SK-N-SH treated with all-trans-retinoic acid at 6 μM for 48 hours (cell line): Measurements from ENCODE around the gene RASGRF2.

Experiments
- ARNTL ChIP-seq: fragments of 450-650 bp; formaldehyde crosslinking; IDR thresholded peaks from 2 replicates; pipeline ENCODE4 v1.5.0; 2020; ENCODE audit warnings: low read depth, mild to moderate bottlenecking, moderate library complexity, borderline replicate concordance
- PATZ1 ChIP-seq: fragments of 250-450 bp; sonication (Bioruptor Pico); IDR thresholded peaks from 2 replicates; pipeline ENCODE4 v1.8.0; 2020; ENCODE audit warnings: mild to moderate bottlenecking, moderate library complexity, borderline replicate concordance
- POU6F1 ChIP-seq: fragments of 250-450 bp; sonication (Bioruptor Pico); IDR thresholded peaks from 2 replicates; pipeline ENCODE4 v1.8.0; 2021; ENCODE audit warnings: low read depth, mild to moderate bottlenecking, moderate library complexity, borderline replicate concordance
- PPARA ChIP-seq: fragments of 250-450 bp; sonication (Bioruptor Pico); IDR thresholded peaks from 2 replicates; pipeline ENCODE4 v1.5.0; 2020; ENCODE audit warnings: mild to moderate bottlenecking, borderline replicate concordance
- RARB ChIP-seq: fragments of 250-450 bp; sonication (Bioruptor Pico); IDR thresholded peaks from 2 replicates; pipeline ENCODE4 v1.8.0; 2021; ENCODE audit warnings: mild to moderate bottlenecking, moderate library complexity
- TCF4 ChIP-seq: fragments of 250-450 bp; sonication (Bioruptor Pico); IDR thresholded peaks from 2 replicates; pipeline ENCODE4 v1.8.0; 2021; ENCODE audit warnings: mild to moderate bottlenecking, moderate library complexity, borderline replicate concordance
- TSHZ2 ChIP-seq: fragments of 250-450 bp; sonication (Bioruptor Pico); IDR thresholded peaks from 2 replicates; pipeline ENCODE4 v1.5.0; 2020; ENCODE audit warnings: mild to moderate bottlenecking, moderate library complexity
- ZFP3 ChIP-seq: fragments of 250-450 bp; sonication (Bioruptor Pico); IDR thresholded peaks from 2 replicates; pipeline ENCODE4 v1.5.0; 2020; ENCODE audit warnings: mild to moderate bottlenecking, moderate library complexity
- ZNF70 ChIP-seq: fragments of 450-650 bp; formaldehyde crosslinking; IDR thresholded peaks from 2 replicates; pipeline ENCODE4 v1.5.0; 2020; ENCODE audit warnings: mild to moderate bottlenecking, moderate library complexity
- ZNF8 ChIP-seq: fragments of 450-650 bp; formaldehyde crosslinking; IDR thresholded peaks from 2 replicates; pipeline ENCODE4 v1.5.0; 2020; ENCODE audit warnings: mild to moderate bottlenecking, moderate library complexity
- TF ChIP-seq, protein P1 (sequence below): fragments of 250-450 bp; sonication (Bioruptor Pico); IDR thresholded peaks from 2 replicates; pipeline ENCODE4 v1.5.1; 2020; ENCODE audit warnings: low read depth, mild to moderate bottlenecking, moderate library complexity

DNA sequence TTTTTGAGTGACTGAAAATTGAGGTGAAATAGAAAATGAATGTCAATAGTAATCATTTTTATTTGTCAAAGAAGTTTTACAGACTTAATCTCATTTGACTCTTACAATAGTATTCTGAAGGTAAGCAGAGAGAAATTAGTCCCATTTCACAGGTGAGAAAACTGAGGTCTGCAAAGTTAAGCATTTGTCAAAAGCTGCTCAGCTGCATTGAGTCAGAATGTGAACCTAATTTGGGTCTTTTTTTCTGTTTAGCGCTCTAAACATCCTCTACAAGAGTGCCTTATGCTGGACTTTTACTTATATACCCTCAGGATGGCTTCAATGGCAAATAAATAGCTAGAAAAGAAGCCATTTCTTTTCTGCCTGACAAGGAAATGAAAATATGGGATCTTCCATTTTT lies 135.7 kb downstream of the RASGRF2 start:
- TF ChIP-seq ZFP3 (CRISPR knock-in tag) (no peak), PPARA (no peak), ARNTL (CRISPR knock-in tag) (no peak), RARB (CRISPR knock-in tag) (no peak), PATZ1 (CRISPR knock-in tag) (no peak), ZNF70 (CRISPR knock-in tag) (no peak), TCF4 (CRISPR knock-in tag) (no peak), ZNF8 (CRISPR knock-in tag) (no peak), POU6F1 (CRISPR knock-in tag) (no peak), TSHZ2 (CRISPR knock-in tag) (no peak)
- TF ChIP-seq, protein P1, sequence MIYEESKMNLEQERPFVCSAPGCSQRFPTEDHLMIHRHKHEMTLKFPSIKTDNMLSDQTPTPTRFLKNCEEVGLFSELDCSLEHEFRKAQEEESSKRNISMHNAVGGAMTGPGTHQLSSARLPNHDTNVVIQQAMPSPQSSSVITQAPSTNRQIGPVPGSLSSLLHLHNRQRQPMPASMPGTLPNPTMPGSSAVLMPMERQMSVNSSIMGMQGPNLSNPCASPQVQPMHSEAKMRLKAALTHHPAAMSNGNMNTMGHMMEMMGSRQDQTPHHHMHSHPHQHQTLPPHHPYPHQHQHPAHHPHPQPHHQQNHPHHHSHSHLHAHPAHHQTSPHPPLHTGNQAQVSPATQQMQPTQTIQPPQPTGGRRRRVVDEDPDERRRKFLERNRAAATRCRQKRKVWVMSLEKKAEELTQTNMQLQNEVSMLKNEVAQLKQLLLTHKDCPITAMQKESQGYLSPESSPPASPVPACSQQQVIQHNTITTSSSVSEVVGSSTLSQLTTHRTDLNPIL (CRISPR knock-in tag), result no peak
